AG20443 (cell line): ENCODE results near the gene TTC21A.
"Not testable (repeated sequence)": the region's sequence is repeated elsewhere in the genome, so short reads cannot be mapped to it uniquely, and the experiment has no call there.

Experiments used
- DNase-seq: peaks from one replicate; pipeline ENCODE4 v3.0.0; 2012; ENCODE audit warnings: low spot score, mixed read lengths

Gene TTC21A

GRCh38 chr3:39150803-39151631, 43.5 kb downstream of the TTC21A start:
- peak; percentile 82 for DNase-seq

GRCh38 chr3:39153977-39154279, 46.4 kb downstream of the TTC21A start:
- no peak for DNase-seq

- DNase-seq, result no peak
Measured at GRCh38 chr3:39154280-39155021, 47.0 kb downstream of the TTC21A start.

- no peak for DNase-seq
Measured at GRCh38 chr3:39156421-39156820, 48.9 kb downstream of the TTC21A start.

GRCh38 chr3:39157359-39157758, 49.9 kb downstream of the TTC21A start:
- DNase-seq, result no peak

- DNase-seq, result no peak
Measured at GRCh38 chr3:39158148-39158715, 50.8 kb downstream of the TTC21A start.

GRCh38 chr3:39164414-39164813, 56.9 kb downstream of the TTC21A start:
- DNase-seq, result no peak

GRCh38 chr3:39165518-39165917, 58.0 kb downstream of the TTC21A start:
- DNase-seq, result no peak

GRCh38 chr3:39166134-39166710, 58.7 kb downstream of the TTC21A start:
- DNase-seq, result peak; percentile 80

- DNase-seq, result peak; percentile 68
Measured at GRCh38 chr3:39166932-39167532, 59.6 kb downstream of the TTC21A start.

- DNase-seq, result no peak
Measured at GRCh38 chr3:39168156-39168780, 60.8 kb downstream of the TTC21A start.

GRCh38 chr3:39169712-39170111, 62.2 kb downstream of the TTC21A start:
- DNase-seq, result no peak

GRCh38 chr3:39170461-39170860, 63.0 kb downstream of the TTC21A start:
- no peak for DNase-seq

GRCh38 chr3:39170877-39171276, 63.4 kb downstream of the TTC21A start:
- not testable (repeated sequence) for DNase-seq

GRCh38 chr3:39171860-39172259, 64.4 kb downstream of the TTC21A start:
- DNase-seq, result no peak

GRCh38 chr3:39173318-39174125, 66.0 kb downstream of the TTC21A start:
- DNase-seq, result no peak

GRCh38 chr3:39176025-39176714, 68.7 kb downstream of the TTC21A start:
- DNase-seq, result no peak

GRCh38 chr3:39177708-39178332, 70.3 kb downstream of the TTC21A start:
- DNase-seq, result peak; percentile 92

- DNase-seq, result no peak
Measured at GRCh38 chr3:39178553-39178952, 71.1 kb downstream of the TTC21A start.

GRCh38 chr3:39180183-39180545, 72.7 kb downstream of the TTC21A start:
- no peak for DNase-seq
